Thoracic aorta (tissue), 2 donors: Measurements from ENCODE around the gene EPHA6. TPM values are rescaled to one million over a fixed set of nuclear protein-coding genes. Genes with fewer than 3 reads are reported as not detected.

Experiments used
- ATAC-seq: fragments of 150-250 bp; one replicate; pipeline ENCODE4 v1.8.0; 2017; ENCODE audit warnings: low read depth; ENCODE audit not compliant: insufficient number of reproducible peaks, low FRiP score
- DNase-seq: peaks from one replicate; pipeline ENCODE4 v3.0.0-alpha.2; 2020; ENCODE audit warnings: low spot score
- H3K27ac ChIP-seq, 2 donors: fragments of 200-600 bp; sonication (generic); 1 replicate in 1 of 2; 2 replicates in 1 of 2; pipeline ENCODE4 v1.5.1; 2016; ENCODE audit warnings: mild to moderate bottlenecking in 2 of 2, moderate library complexity in 2 of 2
- H3K27me3 ChIP-seq: fragments of 200-600 bp; sonication (generic); replicated peaks from 2 replicates; pipeline ENCODE4 v1.6.0; 2016; ENCODE audit warnings: mild to moderate bottlenecking; ENCODE audit not compliant: insufficient read depth
- H3K36me3 ChIP-seq: fragments of 200-600 bp; sonication (generic); one replicate; pipeline ENCODE4 v1.5.1; 2016
- H3K4me1 ChIP-seq, 2 donors: fragments of 200-600 bp; sonication (generic); 1 replicate in 1 of 2; 2 replicates in 1 of 2; pipeline versions ENCODE4 v1.5.1 to v1.6.0; 2016; ENCODE audit warnings: low read depth in 2 of 2, mild to moderate bottlenecking in 1 of 2; ENCODE audit not compliant: control insufficient read depth in 1 of 2
- H3K4me3 ChIP-seq: fragments of 200-600 bp; sonication (generic); 2 replicates; pipeline ENCODE4 v1.5.1; 2016; ENCODE audit warnings: mild to moderate bottlenecking
- H3K9me3 ChIP-seq: fragments of 200-600 bp; sonication (generic); 2 replicates; pipeline ENCODE4 v1.5.1; 2016
- CTCF ChIP-seq: fragments of 200-600 bp; sonication (generic); IDR thresholded peaks from one replicate; pipeline ENCODE4 v1.5.1; 2019; ENCODE audit warnings: antibody characterized with exemption
- total RNA-seq, 2 donors: library from RNA; depleted of rRNA; stranded (reverse); fragments of >200 nt; gene quantifications; one replicate each; pipeline versions ENCODE4 v1.1.0 to v1.2.3, GENCODE V29; 2016

The EPHA6 gene
- total RNA-seq, 2 donors from 2014 or later, result 0.71 to 3.2 TPM

GRCh38 chr3:97706226-97706625 is 891.8 kb downstream of the EPHA6 start:
- Histone ChIP-seq H3K27ac (no peak overlapping the region), H3K36me3 (no peaks in the 10 kb centered on the region), H3K4me3 (no peak overlapping the region), H3K9me3 (no peaks in the 10 kb centered on the region), H3K27me3 (no peaks in the 10 kb centered on the region), H3K4me1 (no peaks in the 10 kb centered on the region)
- DNase-seq, result no peak
- no peak for TF ChIP-seq CTCF
- ATAC-seq, result no peak

- no peak for TF ChIP-seq CTCF
- Histone ChIP-seq H3K4me1 (no peaks in the 10 kb centered on the region), H3K4me3 (no peak overlapping the region), H3K27me3 (no peaks in the 10 kb centered on the region), H3K9me3 (no peaks in the 10 kb centered on the region), H3K27ac (no peak overlapping the region), H3K36me3 (no peaks in the 10 kb centered on the region)
- DNase-seq (no peak), ATAC-seq (no peak)
Observed at GRCh38 chr3:97711654-97712053, 897.3 kb downstream of the EPHA6 start.

- Histone ChIP-seq H3K9me3 (no peaks in the 10 kb centered on the region), H3K36me3 (no peaks in the 10 kb centered on the region), H3K4me1 (no peaks in the 10 kb centered on the region), H3K27ac (no peak overlapping the region), H3K4me3 (no peak overlapping the region), H3K27me3 (no peaks in the 10 kb centered on the region)
- DNase-seq, result no peak
- no peak for ATAC-seq
- no peak for TF ChIP-seq CTCF
Observed at GRCh38 chr3:97712919-97713318, 898.5 kb downstream of the EPHA6 start.

- DNase-seq (no peak), ATAC-seq (no peak)
- no peak overlapping the region for H3K4me3 ChIP-seq
- no peaks in the 10 kb centered on the region for H3K27me3 ChIP-seq
- H3K9me3 ChIP-seq, result no peaks in the 10 kb centered on the region
- no peak overlapping the region for H3K27ac ChIP-seq
- TF ChIP-seq CTCF, result no peak
- H3K4me1 ChIP-seq, result no peaks in the 10 kb centered on the region
- H3K36me3 ChIP-seq, result no peaks in the 10 kb centered on the region
Observed at GRCh38 chr3:97713634-97714033, 899.2 kb downstream of the EPHA6 start.

DNA sequence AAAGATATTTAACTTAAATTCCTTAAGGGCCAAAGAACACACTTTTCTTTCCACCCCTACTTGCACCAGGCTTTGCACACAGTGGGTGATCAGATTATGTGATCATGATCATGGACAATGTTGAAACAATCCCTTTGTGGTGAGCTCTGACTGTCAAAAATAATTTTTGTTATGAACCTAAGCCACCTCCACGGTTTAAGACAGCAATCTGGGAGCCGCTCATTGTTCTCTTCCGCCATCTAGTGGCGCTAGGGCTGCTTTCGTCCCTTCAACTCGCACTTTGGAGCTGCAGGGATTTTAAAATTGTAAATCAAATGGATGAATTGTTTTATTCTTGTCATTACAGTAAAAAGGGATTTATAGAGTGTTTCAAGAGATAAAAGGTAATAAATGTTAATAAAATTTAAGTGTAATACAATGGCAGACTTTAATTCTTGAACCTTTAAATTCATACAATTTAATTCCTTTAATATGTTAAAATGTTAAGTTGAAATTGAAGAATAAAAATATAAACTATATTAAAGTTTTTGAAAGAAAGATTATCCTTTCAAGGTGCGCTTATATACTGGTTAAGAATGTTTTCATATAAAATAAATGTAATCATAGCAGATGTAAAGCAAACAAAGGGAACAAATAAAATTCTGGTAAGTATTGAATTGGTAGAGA is 904.9 kb downstream of the EPHA6 start:
- Histone ChIP-seq H3K27ac (no peak overlapping the region), H3K36me3 (no peaks in the 10 kb centered on the region), H3K9me3 (no peaks in the 10 kb centered on the region), H3K27me3 (no peaks in the 10 kb centered on the region), H3K4me1 (no peaks in the 10 kb centered on the region), H3K4me3 (peak overlapping the region; percentile 38)
- ATAC-seq (peak; percentile 60), DNase-seq (no peak)
- peak; percentile 76 for TF ChIP-seq CTCF
